Mesenchymal stem cell (in vitro differentiated cells and primary cell): ENCODE results near the gene ZNF488.
A peak's percentile ranks its signal among the peaks of the same experiment; 100 is the strongest.

ENCODE experiments used
- DNase-seq: peaks from one replicate; pipeline ENCODE4 v3.0.0-alpha.2; 2013
- H2AFZ ChIP-seq: one replicate; pipeline ENCODE4 v1.6.1; 2013; ENCODE audit warnings: low read depth, mild to moderate bottlenecking, control low read depth, inconsistent platforms, low read length, moderate library complexity
- H2AK5ac ChIP-seq: 2 replicates; pipeline ENCODE4 v1.6.1; 2013; ENCODE audit warnings: low read length, moderate library complexity, mild to moderate bottlenecking, inconsistent platforms; ENCODE audit not compliant: severe bottlenecking
- H2BK120ac ChIP-seq: one replicate; pipeline ENCODE4 v1.6.1; 2013; ENCODE audit warnings: low read depth, mild to moderate bottlenecking, inconsistent platforms, low read length, moderate library complexity
- H2BK12ac ChIP-seq, 2 experiments: one replicate each; pipeline ENCODE4 v1.6.1; 2013; ENCODE audit warnings: inconsistent platforms in 2 of 2, low read length in 2 of 2, mild to moderate bottlenecking in 2 of 2, moderate library complexity in 2 of 2, control low read depth in 1 of 2
- H2BK15ac ChIP-seq: one replicate; pipeline ENCODE4 v1.6.1; 2013; ENCODE audit warnings: mild to moderate bottlenecking, low read depth, inconsistent platforms; ENCODE audit not compliant: poor library complexity, severe bottlenecking
- H2BK5ac ChIP-seq: 2 replicates; pipeline ENCODE4 v1.6.1; 2013; ENCODE audit warnings: low read depth, mild to moderate bottlenecking, low read length, control low read depth, inconsistent platforms; ENCODE audit not compliant: poor library complexity, severe bottlenecking
- H3K14ac ChIP-seq, 2 experiments: one replicate each; pipeline ENCODE4 v1.6.1; 2013; ENCODE audit warnings: inconsistent platforms in 2 of 2, low read length in 2 of 2, control low read depth in 1 of 2, mild to moderate bottlenecking in 1 of 2, moderate library complexity in 1 of 2
- H3K18ac ChIP-seq, 2 experiments: one replicate each; pipeline ENCODE4 v1.6.1; 2013; ENCODE audit warnings: inconsistent platforms in 2 of 2, low read length in 2 of 2, control low read depth in 1 of 2, low read depth in 1 of 2, mild to moderate bottlenecking in 1 of 2
- H3K23ac ChIP-seq, 2 experiments: one replicate each; pipeline ENCODE4 v1.6.1; 2013; ENCODE audit warnings: inconsistent platforms in 2 of 2, low read length in 2 of 2, mild to moderate bottlenecking in 2 of 2, moderate library complexity in 2 of 2, control low read depth in 1 of 2
- H3K27ac ChIP-seq: 2 replicates; pipeline ENCODE4 v1.5.1; 2013; ENCODE audit warnings: mild to moderate bottlenecking, moderate library complexity, low read length, control low read depth, inconsistent platforms; ENCODE audit not compliant: poor library complexity, severe bottlenecking
- H3K27me3 ChIP-seq, 2 experiments: 2 replicates each; pipeline versions ENCODE4 v1.6.1 to v1.7.0; 2013; ENCODE audit warnings: low read length in 2 of 2, mild to moderate bottlenecking in 2 of 2, moderate library complexity in 2 of 2, control low read depth in 1 of 2, inconsistent platforms in 1 of 2; ENCODE audit not compliant: control insufficient read depth in 1 of 2, insufficient read depth in 1 of 2
- H3K36me3 ChIP-seq, 2 experiments: 2 replicates each; pipeline versions ENCODE4 v1.6.1 to v1.7.0; 2013; ENCODE audit warnings: low read length in 2 of 2, control low read depth in 1 of 2, inconsistent platforms in 1 of 2, low read depth in 1 of 2, mild to moderate bottlenecking in 1 of 2; ENCODE audit not compliant: insufficient read depth in 2 of 2, control insufficient read depth in 1 of 2
- H3K4ac ChIP-seq, 2 experiments: one replicate each; pipeline ENCODE4 v1.6.1; 2013; ENCODE audit warnings: inconsistent platforms in 2 of 2, low read length in 2 of 2, mild to moderate bottlenecking in 2 of 2, moderate library complexity in 2 of 2, control low read depth in 1 of 2, low read depth in 1 of 2
- H3K4me1 ChIP-seq: 2 replicates; pipeline ENCODE4 v1.6.1; 2013; ENCODE audit warnings: low read depth, low read length, control low read depth; ENCODE audit not compliant: control insufficient read depth, insufficient read depth
- H3K4me2 ChIP-seq: 2 replicates; pipeline ENCODE4 v1.6.1; 2013; ENCODE audit warnings: low read length, mild to moderate bottlenecking, inconsistent platforms; ENCODE audit not compliant: poor library complexity, severe bottlenecking
- H3K4me3 ChIP-seq, 2 experiments: 2 replicates each; pipeline versions ENCODE4 v1.5.1 to v1.7.0; 2013; ENCODE audit warnings: low read length in 2 of 2, mild to moderate bottlenecking in 2 of 2, control low read depth in 1 of 2, low read depth in 1 of 2; ENCODE audit not compliant: insufficient read depth in 1 of 2
- H3K79me1 ChIP-seq: replicated peaks from 2 replicates; pipeline ENCODE4 v1.6.1; 2013; ENCODE audit warnings: mild to moderate bottlenecking, control low read depth, low read length, inconsistent platforms; ENCODE audit not compliant: poor library complexity, severe bottlenecking
- H3K9ac ChIP-seq: 2 replicates; pipeline ENCODE4 v1.7.0; 2013; ENCODE audit warnings: mild to moderate bottlenecking, low read length, moderate library complexity
- H3K9me3 ChIP-seq: 2 replicates; pipeline ENCODE4 v1.7.0; 2013; ENCODE audit warnings: mild to moderate bottlenecking, low read length; ENCODE audit not compliant: control insufficient read depth
- H4K8ac ChIP-seq: one replicate; pipeline ENCODE4 v1.6.1; 2013; ENCODE audit warnings: inconsistent platforms, mild to moderate bottlenecking, low read length, moderate library complexity
- H4K91ac ChIP-seq: one replicate; pipeline ENCODE4 v1.6.1; 2013; ENCODE audit warnings: mild to moderate bottlenecking, low read length, inconsistent platforms
- WGBS: methylation state at CpG from one replicate; pipeline ENCODE4 v1.1.7; 2013; ENCODE audit warnings: mixed read lengths; 5-methylcytosine and 5-hydroxymethylcytosine counted together

The ZNF488 gene

GRCh38 chr10:47360419-47361040 lies 23.6 kb downstream of the ZNF488 start:
- no peak overlapping the region for H4K8ac ChIP-seq
- peak overlapping the region; percentile 24 for H2BK5ac ChIP-seq
- no peak overlapping the region for H3K14ac ChIP-seq
- H3K4me3 ChIP-seq = no peak overlapping the region
- no peak overlapping the region for H2AFZ ChIP-seq
- peaks cover 0 to 29% of the 10 kb centered on the region in 2 experiments for H3K27me3 ChIP-seq
- H3K23ac ChIP-seq = no peak overlapping the region
- no peaks in the 10 kb centered on the region for H3K79me1 ChIP-seq
- no peak overlapping the region for H3K4ac ChIP-seq
- H3K9me3 ChIP-seq = no peaks in the 10 kb centered on the region
- H3K4me1 ChIP-seq = peaks cover 5% of the 10 kb centered on the region
- no peak overlapping the region for H2BK15ac ChIP-seq
- no peak overlapping the region for H3K4me2 ChIP-seq
- no peak overlapping the region for H2AK5ac ChIP-seq
- no peak overlapping the region for H2BK12ac ChIP-seq
- no peak for DNase-seq
- H2BK120ac ChIP-seq = no peak overlapping the region
- no peak overlapping the region for H3K27ac ChIP-seq
- no peak overlapping the region for H4K91ac ChIP-seq
- H3K9ac ChIP-seq = no peak overlapping the region
- H3K18ac ChIP-seq = no peak overlapping the region
- 89% methylated on average over 14 of the region's 14 CpGs for WGBS
- H3K36me3 ChIP-seq = no peaks in the 10 kb centered on the region

- H2AK5ac ChIP-seq = no peak overlapping the region
- H2BK120ac ChIP-seq = no peak overlapping the region
- no peak for DNase-seq
- H2AFZ ChIP-seq = no peak overlapping the region
- H3K79me1 ChIP-seq = no peaks in the 10 kb centered on the region
- H2BK15ac ChIP-seq = no peak overlapping the region
- peaks cover 5% of the 10 kb centered on the region for H3K4me1 ChIP-seq
- no peak overlapping the region for H4K8ac ChIP-seq
- H3K23ac ChIP-seq = no peak overlapping the region
- H3K4me2 ChIP-seq = no peak overlapping the region
- H3K27ac ChIP-seq = no peak overlapping the region
- H3K18ac ChIP-seq = no peak overlapping the region
- 77% methylated on average over 4 of the region's 4 CpGs for WGBS
- H3K4ac ChIP-seq = no peak overlapping the region
- no peak overlapping the region for H2BK12ac ChIP-seq
- no peaks in the 10 kb centered on the region for H3K36me3 ChIP-seq
- H3K4me3 ChIP-seq = no peak overlapping the region
- no peak overlapping the region for H3K9ac ChIP-seq
- H2BK5ac ChIP-seq = no peak overlapping the region
- H3K9me3 ChIP-seq = no peaks in the 10 kb centered on the region
- no peak overlapping the region for H3K14ac ChIP-seq
- no peak overlapping the region for H4K91ac ChIP-seq
- peaks cover 0 to 22% of the 10 kb centered on the region in 2 experiments for H3K27me3 ChIP-seq
Observed at GRCh38 chr10:47359626-47360418, 24.3 kb downstream of the ZNF488 start.

GRCh38 chr10:47359101-47359500 lies 25.0 kb downstream of the ZNF488 start:
- Histone ChIP-seq H2AK5ac (no peak overlapping the region), H3K36me3 (no peaks in the 10 kb centered on the region), H4K8ac (peak overlapping the region; percentile 21), H3K27ac (no peak overlapping the region), H3K4ac (no peak overlapping the region), H3K4me1 (peaks cover 5% of the 10 kb centered on the region), H3K79me1 (no peaks in the 10 kb centered on the region), H2BK12ac (no peak overlapping the region), H3K18ac (no peak overlapping the region), H3K9me3 (no peaks in the 10 kb centered on the region), H3K23ac (no peak overlapping the region), H2BK120ac (no peak overlapping the region), H4K91ac (no peak overlapping the region), H3K27me3 (peaks cover 0 to 14% of the 10 kb centered on the region in 2 experiments), H3K9ac (no peak overlapping the region), H2AFZ (no peak overlapping the region), H2BK15ac (no peak overlapping the region), H2BK5ac (no peak overlapping the region), H3K4me3 (no peak overlapping the region), H3K4me2 (no peak overlapping the region), H3K14ac (no peak overlapping the region)
- 93% methylated on average over 2 of the region's 2 CpGs for WGBS
- no peak for DNase-seq

GRCh38 chr10:47358457-47358856 lies 25.6 kb downstream of the ZNF488 start:
- Histone ChIP-seq H3K9ac (no peak overlapping the region), H3K4me2 (no peak overlapping the region), H2BK15ac (no peak overlapping the region), H4K91ac (no peak overlapping the region), H3K79me1 (no peaks in the 10 kb centered on the region), H3K23ac (no peak overlapping the region), H3K4me3 (no peak overlapping the region), H3K27me3 (peaks cover 0 to 14% of the 10 kb centered on the region in 2 experiments), H3K18ac (no peak overlapping the region), H4K8ac (no peak overlapping the region), H2BK12ac (no peak overlapping the region), H3K9me3 (no peaks in the 10 kb centered on the region), H3K36me3 (no peaks in the 10 kb centered on the region), H2BK120ac (no peak overlapping the region), H3K27ac (no peak overlapping the region), H2AK5ac (no peak overlapping the region), H3K4ac (no peak overlapping the region), H2BK5ac (no peak overlapping the region), H3K4me1 (peaks cover 5% of the 10 kb centered on the region), H2AFZ (no peak overlapping the region), H3K14ac (no peak overlapping the region)
- 63% methylated on average over 2 of the region's 3 CpGs for WGBS
- DNase-seq = no peak
